K562 (cell line): ENCODE results near the gene GCSH. TPM values are rescaled to one million over a fixed set of nuclear protein-coding genes. Genes with fewer than 3 reads are reported as not detected.

Experiments
- ATAC-seq: fragments of 200-7000 bp; cut with Tn5 transposase; 3 replicates; pipeline ENCODE4 v1.9.1; 2020; ENCODE audit warnings: moderate library complexity
- BruUV-seq: library from RNA; stranded (reverse); fragments of 400-500 nt; replicated peaks from 2 replicates; lab custom pipeline; 2021; lab: Mats Ljungman, UMichigan
- CTCF ChIA-PET: fragments of 300-600 bp; formaldehyde crosslinking; extraction: SDS; loops from one replicate; lab custom pipeline; 2021; ENCODE audit warnings: low intra/inter-chr PET ratio; lab: Yijun Ruan, JAX
- POLR2A ChIA-PET: fragments of 300-600, 350-650 bp; sonication (Branson Sonifier 250); formaldehyde crosslinking; extraction: SDS; loops from one replicate; lab custom pipeline; 2021; ENCODE audit warnings: antibody characterized with exemption, inconsistent platforms; lab: Yijun Ruan, JAX
- DNase-seq, 4 experiments: peaks; one replicate each; pipeline versions ENCODE4 v3.0.0 to v3.0.0-alpha.2; 2011 to 2018; ENCODE audit warnings: low spot score in 3 of 4, mixed read lengths in 3 of 4; ENCODE audit errors: extremely low read depth in 1 of 4
- FAIRE-seq: peaks from 2 replicates; lab custom pipeline; 2011; peaks lifted over from hg19 to GRCh38; lab: Jason Lieb, UNC
- H2AFZ ChIP-seq: 2 replicates; pipeline ENCODE4 v1.6.0; 2011; ENCODE audit warnings: low read depth, low read length, control low read depth, inconsistent platforms
- H3K27ac ChIP-seq: fragments of 200-600 bp; 3 replicates; pipeline ENCODE4 v1.8.0; 2011; ENCODE audit warnings: low read depth, mild to moderate bottlenecking, control low read depth, inconsistent platforms, low read length, moderate library complexity, mixed read lengths; ENCODE audit errors: extremely low read depth
- H3K27me3 ChIP-seq, 2 experiments: fragments of 300-600 bp in 1 of 2; 2 replicates in 1 of 2; 3 replicates in 1 of 2; pipeline versions ENCODE4 v1.6.0 to v1.8.0; 2011; ENCODE audit warnings: inconsistent platforms in 2 of 2, low read length in 2 of 2, mild to moderate bottlenecking in 1 of 2, mixed read lengths in 1 of 2, moderate library complexity in 1 of 2; ENCODE audit not compliant: control insufficient read depth in 2 of 2, insufficient read depth in 2 of 2
- H3K36me3 ChIP-seq: fragments of 300-600 bp; 3 replicates; pipeline ENCODE4 v1.8.0; 2011; ENCODE audit warnings: mild to moderate bottlenecking, low read length, inconsistent platforms; ENCODE audit not compliant: control insufficient read depth, insufficient read depth
- H3K4me1 ChIP-seq, 2 experiments: fragments of 200-600 bp in 1 of 2; replicated peaks in 1 of 2; 2 replicates in 1 of 2; 3 replicates in 1 of 2; pipeline versions ENCODE4 v1.5.1 to v1.8.0; 2011; ENCODE audit warnings: inconsistent platforms in 2 of 2, low read length in 2 of 2, mild to moderate bottlenecking in 1 of 2, mixed read lengths in 1 of 2, moderate library complexity in 1 of 2; ENCODE audit not compliant: control insufficient read depth in 2 of 2, insufficient read depth in 2 of 2
- H3K4me2 ChIP-seq: 2 replicates; pipeline ENCODE4 v1.6.1; 2011; ENCODE audit warnings: low read length, control low read depth, inconsistent platforms, mixed read lengths; ENCODE audit not compliant: insufficient read depth
- H3K4me3 ChIP-seq: fragments of 200-600 bp; sonication (generic), shearing (Covaris generic); 2 replicates; pipeline ENCODE4 v1.5.1; 2016; ENCODE audit warnings: control low read depth, inconsistent platforms
- H3K79me2 ChIP-seq: fragments of 200-600 bp; 3 replicates; pipeline ENCODE4 v1.8.0; 2011; ENCODE audit warnings: low read length, inconsistent platforms; ENCODE audit not compliant: control insufficient read depth, insufficient read depth
- H3K9ac ChIP-seq, 2 experiments: 2 replicates each; pipeline versions ENCODE4 v1.6.0 to v1.6.1; 2011; ENCODE audit warnings: low read depth in 2 of 2, low read length in 2 of 2, control low read depth in 1 of 2, inconsistent platforms in 1 of 2, mild to moderate bottlenecking in 1 of 2, mixed read lengths in 1 of 2; ENCODE audit not compliant: insufficient read depth in 1 of 2
- H3K9me1 ChIP-seq: one replicate; pipeline ENCODE4 v1.6.0; 2011; ENCODE audit warnings: inconsistent platforms, mild to moderate bottlenecking, low read length, moderate library complexity; ENCODE audit not compliant: control insufficient read depth, insufficient read depth
- H3K9me3 ChIP-seq: replicated peaks from 2 replicates; pipeline ENCODE4 v1.5.1; 2011; ENCODE audit warnings: low read depth, low read length, inconsistent platforms; ENCODE audit not compliant: control insufficient read depth, insufficient read depth
- H4K20me1 ChIP-seq: replicated peaks from 2 replicates; pipeline ENCODE4 v1.6.1; 2011; ENCODE audit warnings: low read length, inconsistent platforms, mixed read lengths; ENCODE audit not compliant: control insufficient read depth, insufficient read depth
- BRD4 ChIP-seq: fragments of 200-600 bp; sonication (generic); IDR thresholded peaks from 2 replicates; pipeline ENCODE4 v1.6.1; 2017; ENCODE audit warnings: inconsistent platforms
- CEBPB ChIP-seq: fragments of 450-650 bp; IDR thresholded peaks from 2 replicates; pipeline ENCODE4 v1.6.1; 2016; ENCODE audit warnings: missing genetic modification characterization, missing compliant biosample characterization
- CEBPG ChIP-seq, 3 experiments: fragments of 200-800 bp in 1 of 3; sonication (Bioruptor generic) in 1 of 3; sonication (generic) in 1 of 3; formaldehyde crosslinking in 1 of 3; IDR thresholded peaks in 2 of 3; conservative IDR thresholded peaks in 1 of 3; 2 replicates each; pipeline versions ENCODE4 v1.6.1 to v1.8.0; 2016 to 2022; ENCODE audit warnings: missing compliant biosample characterization in 2 of 3, missing genetic modification characterization in 2 of 3, mild to moderate bottlenecking in 1 of 3, missing genetic modification reagents in 1 of 3
- GATA2 ChIP-seq: sonication (generic); formaldehyde crosslinking; IDR thresholded peaks from 2 replicates; pipeline ENCODE4 v1.4.0; 2020; ENCODE audit warnings: mild to moderate bottlenecking, missing genetic modification reagents
- POLR2AphosphoS2 ChIP-seq: IDR thresholded peaks from 2 replicates; pipeline ENCODE4 v1.6.1; 2012; ENCODE audit warnings: low read length, improper control_type of control experiment
- SUPT5H ChIP-seq: fragments of 450-650 bp; IDR thresholded peaks from 2 replicates; pipeline ENCODE4 v1.6.1; 2016
- WGBS: fragments of 100-300 bp; shearing (Covaris generic); methylation state at CpG from one replicate; pipeline ENCODE4 v1.1.6; 2016; ENCODE audit warnings: low coverage, mixed read lengths; ENCODE audit not compliant: insufficient coverage; ENCODE audit errors: missing lambda C conversion rate; 5-methylcytosine and 5-hydroxymethylcytosine counted together
- in situ Hi-C: fragments of 300-500 bp; cut with MboI; formaldehyde crosslinking; loops from 4 replicates; pipeline ENCODE4 v1.15.0; 2018; ENCODE audit warnings: inconsistent platforms, mixed read lengths
- intact Hi-C: fragments of 100-400 bp; cut with micrococcal nuclease; formaldehyde crosslinking; loops from 2 replicates; pipeline ENCODE4 v1.14.2; 2022
- polyA plus RNA-seq, 8 experiments: library from polyadenylated mRNA; depleted of rRNA in 4 of 8; stranded (reverse) in 5 of 8; unstranded in 3 of 8; fragments of >200 nt; fragmentation: Nextera tagmentation in 2 of 8; fragmentation: Illumina TruSeq in 1 of 8; extraction: Ambion mirVana in 2 of 8; extraction: Trizol in 1 of 8; gene quantifications; 2 replicates each; pipeline versions ENCODE4 v1.2.1 to v1.2.3, GENCODE V29; 2011 to 2014; ENCODE audit warnings: inconsistent platforms in 1 of 8, missing spikeins in 1 of 8
- total RNA-seq, 7 experiments: library from RNA; depleted of rRNA in 6 of 7; stranded (reverse); fragments of >200 nt in 6 of 7; fragmentation: Illumina TruSeq in 2 of 7; extraction: Trizol in 2 of 7; gene quantifications; 2 replicates each; pipeline versions ENCODE4 v1.2.1 to v1.2.3, GENCODE V29; 2011 to 2021; ENCODE audit warnings: low replicate concordance in 1 of 7

The GCSH gene
- total and polyA plus RNA-seq, 9 of the 15 experiments (the other 6 are each of a cell fraction or from before 2014, with no cell fraction given) = 35.0 to 121 (median 89.0) TPM

- Histone ChIP-seq H4K20me1 (no peaks in the 10 kb centered on the region), H3K36me3 (peaks cover 32% of the 10 kb centered on the region; the same call in 1 of the 3 replicates), H3K4me3 (no peak overlapping the region), H3K4me2 (no peak overlapping the region), H3K27ac (no peak overlapping the region), H2AFZ (no peak overlapping the region), H3K27me3 (no peaks in the 10 kb centered on the region), H3K9me3 (no peaks in the 10 kb centered on the region), H3K9me1 (no peaks in the 10 kb centered on the region), H3K9ac (no peak overlapping the region), H3K4me1 (peaks cover 5 to 16% of the 10 kb centered on the region in 2 experiments; a peak in 4 of 5 replicates), H3K79me2 (no peaks in the 10 kb centered on the region)
- 94% methylated on average over 4 of the region's 4 CpGs for WGBS
- CTCF ChIA-PET = no interaction called here
- DNase-seq (no peak), FAIRE-seq (no peak), ATAC-seq (no peak)
- in situ Hi-C loops = no loop called here
- intact Hi-C loops = no loop called here
- TF ChIP-seq CEBPG (CRISPR knock-in tag; IDR thresholded peaks at IDR 0.05) (no peak), CEBPG (tag; conservative IDR thresholded peaks at IDR 0.05 in 1 of 2, IDR thresholded peaks at IDR 0.05 in 1 of 2) (peak; percentile 58 to 93; a peak in 3 of 4 replicates), BRD4 (no peak), CEBPB (tag) (peak; percentile 92), SUPT5H (0 out of 2 replicates have a peak, but pooled peaks have one; percentile 8)
- no TSS peak for BruUV-seq
- POLR2A ChIA-PET = no interaction called here
Observed at GRCh38 chr16:81081014-81081413, 15.2 kb downstream of the GCSH start.

GRCh38 chr16:81080233-81080632, 16.0 kb downstream of the GCSH start:
- H3K27ac ChIP-seq = no peak overlapping the region
- DNase-seq (no peak), FAIRE-seq (no peak), ATAC-seq (no peak)
- no peak overlapping the region for H3K9ac ChIP-seq
- 94% methylated on average over 1 of the region's 1 CpG for WGBS
- no peak overlapping the region for H2AFZ ChIP-seq
- no peaks in the 10 kb centered on the region for H3K9me3 ChIP-seq
- no peak overlapping the region for H3K4me3 ChIP-seq
- no peaks in the 10 kb centered on the region for H3K27me3 ChIP-seq
- peaks cover 29% of the 10 kb centered on the region; the same call in 1 of the 3 replicates for H3K36me3 ChIP-seq
- no peak overlapping the region for H3K4me2 ChIP-seq
- no peaks in the 10 kb centered on the region for H3K9me1 ChIP-seq
- in situ Hi-C loops (no loop called here), intact Hi-C loops (no loop called here)
- no peaks in the 10 kb centered on the region for H4K20me1 ChIP-seq
- ChIA-PET POLR2A (interaction anchor here (0.7 to 1.4 kb wide), 4 partner anchors 11 to 118 kb away, joined by 3 to 4 read pairs (median 3); no protein-coding TSS in a partner anchor), CTCF (no interaction called here)
- no peaks in the 10 kb centered on the region for H3K79me2 ChIP-seq
- peaks cover 7 to 16% of the 10 kb centered on the region in 2 experiments; a peak in 4 of 5 replicates for H3K4me1 ChIP-seq
- TF ChIP-seq GATA2 (CRISPR knock-in tag) (no peak), POLR2AphosphoS2 (peak; percentile 65; the same call in 1 of the 2 replicates)
- TSS peak; percentile 18 for BruUV-seq
